ENCODE data around the gene CDK9. TPM values are rescaled to one million over a fixed set of nuclear protein-coding genes. Genes with fewer than 3 reads are reported as not detected.

Gene CDK9
- total and polyA plus RNA-seq, 10 donors: 49.2 to 149 (median 97.4) TPM

DNA sequence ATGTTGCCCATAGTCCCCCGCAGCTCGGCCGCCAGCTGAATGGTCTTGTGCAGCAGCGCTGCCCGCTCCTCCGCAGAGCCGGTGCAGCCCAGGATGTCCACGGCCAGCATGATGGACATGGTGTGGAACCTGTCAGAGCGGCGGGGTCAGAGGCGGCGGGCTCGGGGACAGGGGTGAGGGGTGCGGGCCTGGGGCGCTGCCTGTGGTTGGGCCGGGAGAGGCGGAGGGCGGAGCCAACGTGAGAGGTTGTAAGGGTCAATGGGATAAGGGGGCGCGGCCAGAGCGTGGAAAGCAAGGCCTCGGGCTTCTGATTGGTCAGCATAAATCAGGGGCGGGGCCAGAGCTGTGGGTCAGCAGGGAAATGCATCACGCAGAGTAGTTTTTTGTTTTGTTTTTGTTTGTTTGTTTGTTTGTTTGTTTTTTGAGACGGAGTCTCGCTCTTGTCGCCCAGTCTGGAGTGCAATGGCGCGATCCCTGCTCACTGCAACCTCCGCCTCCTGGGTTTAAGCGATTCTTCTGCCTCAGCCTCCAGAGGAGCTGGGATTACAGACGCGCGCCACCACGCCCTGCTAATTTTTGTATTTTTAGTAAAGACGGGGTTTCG is 43.9 kb upstream of the CDK9 start:
- 84 to 93% (median 90%) methylated on average over 34 to 38 of the region's 38 CpGs for WGBS, 5 donors
- H3K4me3 ChIP-seq: no peak overlapping the region
- peaks cover 3 to 94% (median 91%) of the 10 kb centered on the region in 6 donors for H3K36me3 ChIP-seq
- H3K27ac ChIP-seq: peak overlapping the region in 1 of 8 donors; percentile 45
- H3K4me1 ChIP-seq: peaks cover 0 to 28% (median 5%) of the 10 kb centered on the region in 6 donors
- H3K27me3 ChIP-seq (replicated peaks in 1 of 7): no peaks in the 10 kb centered on the region
- DNase-seq: no peak
- TF ChIP-seq POLR2A (IDR thresholded peaks at IDR 0.05) (no peak), POLR2AphosphoS5 (IDR thresholded peaks at IDR 0.05) (peak in 2 of 3 donors; percentile 19 to 65)
- H3K9me3 ChIP-seq: no peaks in the 10 kb centered on the region
- intact Hi-C loops (cut with DNase I; ENCODE audit: low total_unique reads): no loop called here

DNA sequence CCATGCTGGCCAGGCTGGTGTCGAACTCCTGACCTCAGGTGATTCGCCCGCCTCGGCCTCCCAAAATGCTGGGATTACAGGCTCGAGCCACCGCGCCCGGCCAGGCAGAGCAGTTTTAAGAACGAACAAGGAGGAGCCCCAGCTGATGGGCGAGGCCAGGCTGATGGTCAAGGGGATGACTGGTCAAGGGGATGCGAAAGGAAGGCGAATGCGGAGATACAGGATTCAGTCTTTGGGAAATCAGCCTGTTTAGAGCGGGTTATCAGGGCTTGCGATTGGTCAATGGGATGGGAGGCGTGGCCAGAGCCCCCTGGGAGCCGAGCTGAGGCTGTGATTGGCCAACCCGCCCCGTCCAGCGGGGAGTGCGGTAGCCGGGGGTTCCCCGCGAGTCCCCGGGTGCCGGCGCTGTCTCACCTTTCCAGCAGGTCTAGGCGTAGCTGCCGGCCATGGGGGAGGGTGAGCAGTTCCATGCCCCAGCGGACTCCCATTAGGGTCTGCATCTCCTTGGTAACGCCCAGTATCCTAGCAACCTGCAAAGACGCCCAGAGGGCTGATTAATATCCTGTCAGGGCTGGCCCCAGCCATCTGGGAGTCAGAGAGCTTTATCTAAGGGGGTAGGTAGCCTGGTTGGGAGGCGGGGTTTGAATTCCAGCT is 43.3 kb upstream of the CDK9 start:
- peaks cover 3 to 100% (median 97%) of the 10 kb centered on the region in 6 donors for H3K36me3 ChIP-seq
- intact Hi-C loops (cut with DNase I; ENCODE audit: low total_unique reads): no loop called here
- TF ChIP-seq POLR2AphosphoS5 (IDR thresholded peaks at IDR 0.05) (peak in 1 of 3 donors; percentile 69), POLR2A (IDR thresholded peaks at IDR 0.05) (no peak)
- TF ChIP-seq, protein P1, sequence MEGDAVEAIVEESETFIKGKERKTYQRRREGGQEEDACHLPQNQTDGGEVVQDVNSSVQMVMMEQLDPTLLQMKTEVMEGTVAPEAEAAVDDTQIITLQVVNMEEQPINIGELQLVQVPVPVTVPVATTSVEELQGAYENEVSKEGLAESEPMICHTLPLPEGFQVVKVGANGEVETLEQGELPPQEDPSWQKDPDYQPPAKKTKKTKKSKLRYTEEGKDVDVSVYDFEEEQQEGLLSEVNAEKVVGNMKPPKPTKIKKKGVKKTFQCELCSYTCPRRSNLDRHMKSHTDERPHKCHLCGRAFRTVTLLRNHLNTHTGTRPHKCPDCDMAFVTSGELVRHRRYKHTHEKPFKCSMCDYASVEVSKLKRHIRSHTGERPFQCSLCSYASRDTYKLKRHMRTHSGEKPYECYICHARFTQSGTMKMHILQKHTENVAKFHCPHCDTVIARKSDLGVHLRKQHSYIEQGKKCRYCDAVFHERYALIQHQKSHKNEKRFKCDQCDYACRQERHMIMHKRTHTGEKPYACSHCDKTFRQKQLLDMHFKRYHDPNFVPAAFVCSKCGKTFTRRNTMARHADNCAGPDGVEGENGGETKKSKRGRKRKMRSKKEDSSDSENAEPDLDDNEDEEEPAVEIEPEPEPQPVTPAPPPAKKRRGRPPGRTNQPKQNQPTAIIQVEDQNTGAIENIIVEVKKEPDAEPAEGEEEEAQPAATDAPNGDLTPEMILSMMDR (IDR thresholded peaks at IDR 0.05 in 8 of 11, conservative IDR thresholded peaks at IDR 0.05 in 3 of 11): no peak
- DNase-seq: no peak
- H3K4me3 ChIP-seq: no peak overlapping the region
- peaks cover 0 to 27% (median 5%) of the 10 kb centered on the region in 6 donors for H3K4me1 ChIP-seq
- H3K27ac ChIP-seq: peak overlapping the region in 2 of 8 donors; percentile 5 to 33
- no peaks in the 10 kb centered on the region for H3K9me3 ChIP-seq
- 87 to 94% (median 93%) methylated on average over 33 of the region's 33 CpGs for WGBS, 5 donors
- H3K27me3 ChIP-seq (replicated peaks in 1 of 7): no peaks in the 10 kb centered on the region

DNA sequence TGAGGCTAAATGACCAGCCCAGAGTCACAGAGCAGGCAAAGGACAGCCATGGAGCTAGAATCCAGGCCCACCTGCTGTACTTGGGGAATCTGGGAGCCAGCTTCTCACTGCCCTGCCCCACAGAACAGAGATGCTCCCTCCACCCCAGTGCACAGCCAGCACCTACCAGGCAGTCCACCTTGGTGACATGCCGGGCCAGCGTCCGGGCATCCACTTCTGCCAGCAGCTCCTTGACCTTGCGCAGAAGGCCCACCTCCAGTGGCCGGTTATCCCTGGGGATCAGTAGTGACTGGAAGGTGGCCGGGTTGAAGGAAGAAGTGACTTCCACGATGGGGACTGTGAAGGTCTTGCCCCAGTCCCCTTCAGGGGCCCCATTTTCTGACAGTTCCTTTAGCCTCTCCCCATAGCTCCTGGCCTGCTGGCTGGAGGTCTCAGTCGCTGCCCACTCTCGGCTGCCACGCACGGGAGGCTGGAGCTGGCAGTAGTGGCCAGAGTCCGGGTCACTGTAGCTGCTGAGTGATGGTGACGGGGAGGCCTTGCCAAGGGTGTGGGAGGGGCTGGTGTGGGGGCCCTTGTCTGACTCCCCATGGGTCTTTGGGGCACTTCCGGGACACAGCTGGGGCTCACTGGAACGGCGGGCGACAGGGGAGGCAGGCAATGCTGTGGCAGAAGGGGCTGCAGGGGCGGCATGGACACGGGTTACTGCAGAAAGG is 41.3 kb upstream of the CDK9 start:
- Histone ChIP-seq H3K9me3 (no peaks in the 10 kb centered on the region), H3K27me3 (replicated peaks in 1 of 7) (no peaks in the 10 kb centered on the region), H3K4me3 (no peak overlapping the region), H3K36me3 (peaks cover 3 to 100% (median 97%) of the 10 kb centered on the region in 6 donors), H3K4me1 (peaks cover 0 to 45% (median 7%) of the 10 kb centered on the region in 6 donors), H3K27ac (peak overlapping the region in 1 of 8 donors; percentile 40)
- intact Hi-C loops (cut with DNase I; ENCODE audit: low total_unique reads): no loop called here
- no peak for DNase-seq
- WGBS, 5 donors: 87 to 98% (median 91%) methylated on average over 17 to 19 of the region's 19 CpGs
- TF ChIP-seq POLR2AphosphoS5 (IDR thresholded peaks at IDR 0.05): peak in 2 of 3 donors; percentile 39 to 59
- TF ChIP-seq, protein P1 (IDR thresholded peaks at IDR 0.05 in 8 of 11, conservative IDR thresholded peaks at IDR 0.05 in 3 of 11): no peak

DNA sequence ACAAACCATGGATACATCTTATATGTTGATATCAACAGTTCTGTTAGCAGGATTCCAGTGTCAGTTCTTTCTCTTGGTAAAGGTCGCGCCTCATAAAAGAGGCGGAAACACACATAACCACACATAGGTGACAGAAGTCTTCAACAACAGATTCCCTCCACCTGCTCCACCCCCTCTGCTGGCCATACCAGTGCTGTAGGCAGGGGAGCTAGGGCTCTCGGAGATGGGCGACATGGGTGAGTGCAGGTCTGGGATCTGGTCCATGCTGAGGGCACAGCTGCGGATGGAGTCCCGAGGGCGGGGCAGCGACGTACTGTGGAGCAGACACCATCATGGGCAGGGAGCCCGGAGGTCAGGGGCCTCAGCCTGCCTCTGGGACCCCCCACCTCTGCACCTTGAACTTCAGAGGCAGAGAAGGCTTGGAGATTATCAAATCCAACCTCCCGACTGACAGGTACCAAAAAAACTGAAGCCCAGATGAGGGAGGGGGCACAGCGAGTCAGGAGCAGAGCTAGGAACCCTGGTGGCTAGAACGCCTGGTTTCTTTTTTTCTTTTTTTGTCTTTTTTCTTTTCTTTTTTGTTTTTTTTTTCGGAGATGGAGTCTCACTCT is 38.8 kb upstream of the CDK9 start:
- no peak for DNase-seq
- 83 to 89% (median 88%) methylated on average over 15 of the region's 15 CpGs for WGBS, 5 donors
- no peak overlapping the region for H3K4me3 ChIP-seq
- no peaks in the 10 kb centered on the region for H3K9me3 ChIP-seq
- intact Hi-C loops (cut with DNase I; ENCODE audit: low total_unique reads): no loop called here
- TF ChIP-seq, protein P1 (IDR thresholded peaks at IDR 0.05 in 8 of 11, conservative IDR thresholded peaks at IDR 0.05 in 3 of 11): peak in 1 of 11 experiments; percentile 15
- TF ChIP-seq POLR2AphosphoS5 (IDR thresholded peaks at IDR 0.05) (peak in 2 of 3 donors; percentile 45 to 75), POLR2A (IDR thresholded peaks at IDR 0.05) (no peak)
- H3K36me3 ChIP-seq: peaks cover 3 to 100% (median 96%) of the 10 kb centered on the region in 6 donors
- H3K4me1 ChIP-seq: peaks cover 0 to 49% (median 7%) of the 10 kb centered on the region in 6 donors
- H3K27ac ChIP-seq: peak overlapping the region in 1 of 8 donors; percentile 30
- H3K27me3 ChIP-seq (replicated peaks in 1 of 7): no peaks in the 10 kb centered on the region

Measured in spleen (tissue), 11 donors.